WERI-Rb-1 (cell line): ENCODE results near the gene DEGS2.

ENCODE experiments used
- DNase-seq: peaks from one replicate; pipeline ENCODE4 v3.0.0-alpha.2; 2020
- H3K27ac ChIP-seq: fragments of 250-450 bp; sonication (Bioruptor Pico); 2 replicates; pipeline ENCODE4 v1.5.1; 2020; ENCODE audit warnings: mild to moderate bottlenecking, moderate library complexity
- H3K27me3 ChIP-seq: fragments of 250-450 bp; sonication (Bioruptor Pico); 2 replicates; pipeline ENCODE4 v1.5.1; 2021; ENCODE audit warnings: mild to moderate bottlenecking, low read depth, moderate library complexity; ENCODE audit not compliant: insufficient read depth, severe bottlenecking
- H3K36me3 ChIP-seq: fragments of 250-450 bp; sonication (Bioruptor Pico); 2 replicates; pipeline ENCODE4 v1.5.1; 2020; ENCODE audit warnings: mild to moderate bottlenecking, moderate library complexity
- H3K4me3 ChIP-seq: 2 replicates; pipeline ENCODE4 v1.5.1; 2011; ENCODE audit warnings: low read depth, mild to moderate bottlenecking, control low read depth, low read length
- H3K9me3 ChIP-seq: fragments of 250-450 bp; sonication (Bioruptor Pico); 2 replicates; pipeline ENCODE4 v1.5.1; 2021; ENCODE audit warnings: mild to moderate bottlenecking, moderate library complexity; ENCODE audit not compliant: severe bottlenecking
- CTCF ChIP-seq: IDR thresholded peaks from 2 replicates; pipeline ENCODE4 v1.5.1; 2011; ENCODE audit warnings: low read depth, mild to moderate bottlenecking, control low read depth, inconsistent platforms, low read length

DEGS2 gene

GRCh38 chr14:100143523-100143922 is 15.9 kb downstream of the DEGS2 start:
- Histone ChIP-seq H3K27ac (no peak overlapping the region), H3K36me3 (no peaks in the 10 kb centered on the region), H3K9me3 (no peaks in the 10 kb centered on the region), H3K4me3 (no peak overlapping the region), H3K27me3 (no peaks in the 10 kb centered on the region)
- TF ChIP-seq CTCF: no peak
- no peak for DNase-seq

GRCh38 chr14:100142073-100143040 is 17.1 kb downstream of the DEGS2 start:
- no peak for TF ChIP-seq CTCF
- Histone ChIP-seq H3K9me3 (no peaks in the 10 kb centered on the region), H3K4me3 (no peak overlapping the region), H3K27me3 (no peaks in the 10 kb centered on the region), H3K36me3 (peaks cover 6% of the 10 kb centered on the region), H3K27ac (no peak overlapping the region)
- no peak for DNase-seq

GRCh38 chr14:100141098-100141497 is 18.3 kb downstream of the DEGS2 start:
- Histone ChIP-seq H3K27ac (no peak overlapping the region), H3K9me3 (no peaks in the 10 kb centered on the region), H3K27me3 (no peaks in the 10 kb centered on the region), H3K4me3 (no peak overlapping the region), H3K36me3 (peaks cover 6% of the 10 kb centered on the region)
- no peak for TF ChIP-seq CTCF
- DNase-seq: no peak

GRCh38 chr14:100140452-100141078 is 18.9 kb downstream of the DEGS2 start:
- no peak for DNase-seq

GRCh38 chr14:100138955-100139354 is 20.5 kb downstream of the DEGS2 start:
- Histone ChIP-seq H3K27me3 (no peaks in the 10 kb centered on the region), H3K4me3 (no peak overlapping the region), H3K9me3 (no peaks in the 10 kb centered on the region), H3K27ac (no peak overlapping the region), H3K36me3 (peaks cover 16% of the 10 kb centered on the region)
- TF ChIP-seq CTCF: no peak
- no peak for DNase-seq

More at GRCh38 chr14:100140452-100141078, 18.9 kb downstream of the DEGS2 start:
- Histone ChIP-seq H3K9me3 (no peaks in the 10 kb centered on the region), H3K4me3 (no peak overlapping the region), H3K27me3 (no peaks in the 10 kb centered on the region), H3K36me3 (peaks cover 6% of the 10 kb centered on the region), H3K27ac (no peak overlapping the region)
- no peak for TF ChIP-seq CTCF
